ENCODE results near the gene EFCC1.

GRCh38 chr3:129004639-129005295 is 3.7 kb downstream of the EFCC1 start:
- TF ChIP-seq, protein P1, sequence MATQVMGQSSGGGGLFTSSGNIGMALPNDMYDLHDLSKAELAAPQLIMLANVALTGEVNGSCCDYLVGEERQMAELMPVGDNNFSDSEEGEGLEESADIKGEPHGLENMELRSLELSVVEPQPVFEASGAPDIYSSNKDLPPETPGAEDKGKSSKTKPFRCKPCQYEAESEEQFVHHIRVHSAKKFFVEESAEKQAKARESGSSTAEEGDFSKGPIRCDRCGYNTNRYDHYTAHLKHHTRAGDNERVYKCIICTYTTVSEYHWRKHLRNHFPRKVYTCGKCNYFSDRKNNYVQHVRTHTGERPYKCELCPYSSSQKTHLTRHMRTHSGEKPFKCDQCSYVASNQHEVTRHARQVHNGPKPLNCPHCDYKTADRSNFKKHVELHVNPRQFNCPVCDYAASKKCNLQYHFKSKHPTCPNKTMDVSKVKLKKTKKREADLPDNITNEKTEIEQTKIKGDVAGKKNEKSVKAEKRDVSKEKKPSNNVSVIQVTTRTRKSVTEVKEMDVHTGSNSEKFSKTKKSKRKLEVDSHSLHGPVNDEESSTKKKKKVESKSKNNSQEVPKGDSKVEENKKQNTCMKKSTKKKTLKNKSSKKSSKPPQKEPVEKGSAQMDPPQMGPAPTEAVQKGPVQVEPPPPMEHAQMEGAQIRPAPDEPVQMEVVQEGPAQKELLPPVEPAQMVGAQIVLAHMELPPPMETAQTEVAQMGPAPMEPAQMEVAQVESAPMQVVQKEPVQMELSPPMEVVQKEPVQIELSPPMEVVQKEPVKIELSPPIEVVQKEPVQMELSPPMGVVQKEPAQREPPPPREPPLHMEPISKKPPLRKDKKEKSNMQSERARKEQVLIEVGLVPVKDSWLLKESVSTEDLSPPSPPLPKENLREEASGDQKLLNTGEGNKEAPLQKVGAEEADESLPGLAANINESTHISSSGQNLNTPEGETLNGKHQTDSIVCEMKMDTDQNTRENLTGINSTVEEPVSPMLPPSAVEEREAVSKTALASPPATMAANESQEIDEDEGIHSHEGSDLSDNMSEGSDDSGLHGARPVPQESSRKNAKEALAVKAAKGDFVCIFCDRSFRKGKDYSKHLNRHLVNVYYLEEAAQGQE (IDR thresholded peaks at IDR 0.05; ENCODE audit: low read depth): no peak
- TF ChIP-seq YY1 (IDR thresholded peaks at IDR 0.05; ENCODE audit: low read depth) (no peak), USF1 (IDR thresholded peaks at IDR 0.05) (no peak), EP300 (IDR thresholded peaks at IDR 0.05; ENCODE audit: borderline replicate concordance) (no peak)
